NB4 (cell line): ENCODE data around the gene CFAP221.

Experiments
- MYC ChIP-seq: IDR thresholded peaks from 2 replicates; pipeline ENCODE4 v1.6.1; 2011; ENCODE audit warnings: low read depth, low read length
- POLR2A ChIP-seq: IDR thresholded peaks from 2 replicates; pipeline ENCODE4 v1.6.1; 2011; ENCODE audit warnings: mild to moderate bottlenecking; ENCODE audit not compliant: insufficient read length; ENCODE audit errors: extremely low read depth
- TF ChIP-seq, protein P1 (sequence below): IDR thresholded peaks from one replicate; pipeline ENCODE4 v1.5.1; 2012; ENCODE audit warnings: low read depth, low read length
- TF ChIP-seq, protein P2 (sequence below): IDR thresholded peaks from 2 replicates; pipeline ENCODE4 v1.6.1; 2011; ENCODE audit warnings: low read depth, low read length

DNA sequence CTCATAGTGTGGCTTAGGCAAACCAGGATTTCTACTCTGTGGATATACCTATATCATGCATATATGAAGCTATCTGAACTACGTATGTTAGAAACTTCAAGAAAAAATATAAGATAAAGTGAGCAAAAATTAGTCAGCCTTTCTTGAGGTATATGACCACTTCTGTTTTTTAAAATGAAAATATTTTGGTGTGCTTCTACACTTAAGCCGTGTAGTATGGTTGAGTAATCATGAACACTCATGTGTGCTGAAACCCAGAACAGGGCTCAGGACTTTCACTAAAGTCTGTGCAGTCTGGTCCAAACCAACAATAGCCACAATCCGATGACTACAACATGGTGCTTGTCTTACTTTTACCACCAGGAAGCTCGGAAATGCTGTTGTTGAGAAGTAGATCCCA, 85.9 kb downstream of the CFAP221 start:
- TF ChIP-seq, protein P1, sequence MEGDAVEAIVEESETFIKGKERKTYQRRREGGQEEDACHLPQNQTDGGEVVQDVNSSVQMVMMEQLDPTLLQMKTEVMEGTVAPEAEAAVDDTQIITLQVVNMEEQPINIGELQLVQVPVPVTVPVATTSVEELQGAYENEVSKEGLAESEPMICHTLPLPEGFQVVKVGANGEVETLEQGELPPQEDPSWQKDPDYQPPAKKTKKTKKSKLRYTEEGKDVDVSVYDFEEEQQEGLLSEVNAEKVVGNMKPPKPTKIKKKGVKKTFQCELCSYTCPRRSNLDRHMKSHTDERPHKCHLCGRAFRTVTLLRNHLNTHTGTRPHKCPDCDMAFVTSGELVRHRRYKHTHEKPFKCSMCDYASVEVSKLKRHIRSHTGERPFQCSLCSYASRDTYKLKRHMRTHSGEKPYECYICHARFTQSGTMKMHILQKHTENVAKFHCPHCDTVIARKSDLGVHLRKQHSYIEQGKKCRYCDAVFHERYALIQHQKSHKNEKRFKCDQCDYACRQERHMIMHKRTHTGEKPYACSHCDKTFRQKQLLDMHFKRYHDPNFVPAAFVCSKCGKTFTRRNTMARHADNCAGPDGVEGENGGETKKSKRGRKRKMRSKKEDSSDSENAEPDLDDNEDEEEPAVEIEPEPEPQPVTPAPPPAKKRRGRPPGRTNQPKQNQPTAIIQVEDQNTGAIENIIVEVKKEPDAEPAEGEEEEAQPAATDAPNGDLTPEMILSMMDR, result no peak
- TF ChIP-seq POLR2A, result no peak
- no peak for TF ChIP-seq MYC
- TF ChIP-seq, protein P2, sequence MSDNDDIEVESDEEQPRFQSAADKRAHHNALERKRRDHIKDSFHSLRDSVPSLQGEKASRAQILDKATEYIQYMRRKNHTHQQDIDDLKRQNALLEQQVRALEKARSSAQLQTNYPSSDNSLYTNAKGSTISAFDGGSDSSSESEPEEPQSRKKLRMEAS, result no peak
